HG02973 (cell line): Measurements from ENCODE around the gene HUWE1.

ENCODE experiments used
- ATAC-seq: cut with Tn5 transposase; IDR thresholded peaks from one replicate; pipeline ENCODE4 v1.9.1; 2021; ENCODE audit warnings: moderate library complexity; ENCODE audit not compliant: unreplicated experiment

The HUWE1 gene

DNA sequence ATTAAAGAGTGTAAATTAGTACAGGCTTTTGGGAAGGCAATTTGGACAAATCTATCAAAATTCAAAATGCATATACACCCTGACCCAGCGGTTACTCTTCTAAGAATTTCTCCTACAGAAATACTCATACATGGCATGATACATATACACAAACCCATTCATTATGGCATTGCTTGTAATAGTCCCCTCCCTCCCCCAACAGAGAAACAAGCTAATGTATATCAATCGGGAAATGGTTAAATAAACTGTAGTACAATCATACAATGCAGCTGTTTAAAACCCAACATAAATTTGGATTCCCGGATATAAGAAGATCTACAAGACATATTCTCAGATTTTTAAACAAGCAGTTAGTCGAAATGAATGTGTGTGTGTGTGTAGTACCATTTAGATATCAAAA is 808 bp downstream of the HUWE1 start:
- no peak for ATAC-seq

DNA sequence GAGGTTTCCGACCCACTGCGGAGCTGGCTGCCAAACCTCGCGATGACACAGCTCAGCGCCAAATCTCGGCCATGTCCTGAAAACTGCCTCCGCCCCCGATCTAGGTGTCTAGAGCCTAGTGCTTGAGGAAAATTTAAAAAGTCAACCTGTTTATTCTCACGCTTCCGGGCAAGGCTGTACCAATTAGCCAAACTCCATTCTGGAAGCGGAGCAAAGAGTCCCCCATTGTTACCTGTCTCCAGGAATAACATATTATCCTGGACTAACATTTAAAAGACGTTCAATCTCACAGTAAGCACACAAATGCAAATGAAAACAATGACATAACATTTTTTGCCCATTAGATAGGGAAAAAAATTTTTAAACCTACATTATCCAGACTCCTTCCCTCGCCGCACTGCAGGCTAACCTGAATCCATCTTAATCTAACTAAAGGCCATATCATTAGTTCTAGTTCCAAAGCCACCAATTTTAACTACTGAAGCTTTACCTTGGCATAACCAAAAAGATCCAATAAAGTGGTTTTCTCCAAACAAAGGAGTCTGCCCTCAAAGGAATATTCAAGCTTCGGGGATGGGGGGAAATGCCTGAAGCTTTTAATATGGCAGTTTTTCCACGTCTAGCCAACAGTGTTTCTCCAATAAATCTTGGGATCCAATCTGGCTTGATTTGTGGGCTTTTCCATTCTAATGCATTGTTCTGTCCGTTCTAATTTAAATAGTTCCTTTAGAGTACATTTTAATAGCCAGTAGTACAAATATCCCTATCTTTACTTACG is 1.9 kb downstream of the HUWE1 start:
- no peak for ATAC-seq

DNA sequence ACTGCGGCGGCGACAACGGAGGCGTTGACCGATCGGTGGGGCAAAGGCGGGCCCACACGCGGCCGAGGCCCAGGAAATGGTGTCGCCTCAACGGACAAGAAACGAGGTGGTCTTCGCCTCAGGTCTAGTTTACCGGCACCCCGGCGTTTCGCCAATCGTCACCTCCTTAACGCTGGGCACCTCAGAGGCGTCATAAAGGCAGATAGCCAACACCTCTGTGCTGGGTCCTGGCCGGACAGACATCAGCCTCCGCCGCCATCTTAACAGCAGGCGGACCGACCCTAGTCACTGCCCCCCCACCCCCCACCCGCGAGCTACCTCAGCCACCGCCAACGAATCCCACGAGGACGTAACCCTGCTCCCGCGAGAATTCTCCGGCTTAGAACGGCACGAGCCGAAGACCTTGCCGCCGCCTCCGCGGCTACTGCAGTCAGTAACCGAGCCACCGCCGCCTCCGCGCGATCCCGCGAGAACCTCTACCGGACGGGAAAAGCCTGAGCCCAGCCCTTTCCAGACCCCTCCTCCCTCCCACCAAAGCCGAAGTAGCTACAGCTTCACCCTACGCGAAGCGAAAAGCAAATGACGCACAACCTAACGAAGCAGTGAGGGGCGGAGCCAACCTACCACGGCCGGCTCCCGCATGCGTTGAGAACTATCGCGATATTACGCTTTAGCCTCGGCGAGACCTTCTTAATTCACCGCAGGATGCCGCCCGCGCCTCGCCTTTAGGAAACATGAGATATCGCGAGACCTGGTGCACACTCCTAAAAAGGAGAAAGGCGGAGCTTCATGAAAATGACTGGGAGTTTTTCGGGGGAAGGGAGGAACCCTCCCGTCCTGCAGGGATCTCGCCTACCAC is 2.7 kb downstream of the HUWE1 start:
- ATAC-seq, result peak; percentile 57

DNA sequence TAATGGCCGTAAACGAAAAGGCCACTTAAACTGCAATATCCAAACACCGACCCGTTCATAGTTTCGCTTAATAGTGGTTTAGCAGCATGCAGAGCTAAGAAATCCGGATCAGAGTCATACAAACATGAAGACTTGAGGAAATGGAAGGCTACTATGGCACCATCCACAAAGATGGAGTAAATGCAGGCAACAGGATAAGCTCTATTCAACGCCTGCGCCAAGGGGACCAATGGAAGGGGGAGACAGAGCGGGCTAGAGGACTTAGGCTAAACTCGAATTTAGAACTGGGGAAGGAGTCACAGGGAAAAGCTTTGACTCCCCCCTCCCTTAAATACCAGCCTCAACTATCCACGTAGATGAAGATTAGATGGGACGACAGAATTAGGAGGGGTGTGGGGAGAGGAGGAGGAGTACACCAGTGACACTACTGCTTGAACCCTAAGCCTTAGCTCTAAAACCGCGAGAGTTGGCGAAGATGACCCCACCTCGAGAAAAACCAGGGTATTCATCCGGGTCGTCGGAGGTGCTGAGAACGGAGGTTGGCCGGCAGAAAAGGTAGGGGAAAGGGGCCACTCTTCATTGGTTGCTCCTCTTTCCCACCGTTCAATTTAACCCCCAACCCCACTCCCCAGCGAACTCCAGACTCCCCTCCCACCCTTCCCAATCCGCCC is 3.5 kb downstream of the HUWE1 start:
- no peak for ATAC-seq

DNA sequence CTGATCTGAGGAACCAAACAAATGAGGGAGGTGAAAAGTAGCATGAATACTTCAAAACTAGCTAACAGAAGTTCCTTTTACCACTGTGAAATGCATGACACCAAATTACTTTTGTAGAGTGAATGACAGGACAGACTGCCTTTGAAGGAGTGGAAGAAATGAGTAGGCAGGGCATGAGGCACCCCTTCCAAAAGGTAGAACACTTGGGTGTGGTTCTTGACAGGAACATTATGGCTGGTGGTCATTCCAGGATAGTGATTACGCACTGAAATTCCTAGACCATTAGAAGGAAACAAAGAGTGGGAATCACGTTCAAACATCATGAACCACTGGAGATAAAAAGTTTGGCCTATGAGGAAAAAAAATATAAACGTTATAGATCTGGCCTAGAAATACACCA is 4.9 kb downstream of the HUWE1 start:
- ATAC-seq, result no peak

DNA sequence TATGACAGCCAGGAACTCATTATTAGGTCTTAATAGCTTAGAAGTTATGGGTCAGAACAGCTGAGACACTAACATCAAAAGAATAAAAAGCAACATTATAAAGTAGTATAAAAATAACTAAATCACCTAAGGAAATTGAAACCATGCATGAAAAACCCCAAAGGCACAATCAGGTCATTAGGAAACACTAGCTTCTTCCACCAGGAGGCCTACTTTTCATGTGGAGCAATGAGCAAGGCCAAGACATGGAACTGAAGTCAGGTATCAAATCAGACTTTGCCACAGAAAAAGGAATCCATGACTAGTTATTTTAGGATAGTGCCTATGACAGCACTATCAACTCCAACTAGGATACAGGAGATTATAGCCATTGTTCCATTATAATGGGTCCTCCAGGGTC is 7.9 kb downstream of the HUWE1 start:
- no peak for ATAC-seq

DNA sequence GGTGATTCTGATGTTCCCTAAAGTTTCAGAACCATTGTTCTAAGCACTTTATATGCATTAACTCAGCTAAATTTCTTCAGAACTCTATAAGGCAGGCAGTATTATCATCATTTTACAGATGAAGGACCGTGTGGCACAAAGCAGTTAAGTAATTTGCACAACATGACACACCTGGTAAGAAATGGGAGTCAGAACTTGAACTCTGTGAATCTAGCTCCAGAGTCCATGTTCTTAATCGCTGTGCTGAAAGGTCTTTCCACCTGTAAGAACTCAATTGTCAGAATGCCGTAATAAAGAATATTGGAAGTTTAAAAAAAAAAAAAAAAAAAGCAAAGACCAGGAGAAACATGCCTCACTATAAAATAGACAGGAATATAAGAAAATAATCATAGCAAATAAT is 9.2 kb downstream of the HUWE1 start:
- ATAC-seq, result no peak

DNA sequence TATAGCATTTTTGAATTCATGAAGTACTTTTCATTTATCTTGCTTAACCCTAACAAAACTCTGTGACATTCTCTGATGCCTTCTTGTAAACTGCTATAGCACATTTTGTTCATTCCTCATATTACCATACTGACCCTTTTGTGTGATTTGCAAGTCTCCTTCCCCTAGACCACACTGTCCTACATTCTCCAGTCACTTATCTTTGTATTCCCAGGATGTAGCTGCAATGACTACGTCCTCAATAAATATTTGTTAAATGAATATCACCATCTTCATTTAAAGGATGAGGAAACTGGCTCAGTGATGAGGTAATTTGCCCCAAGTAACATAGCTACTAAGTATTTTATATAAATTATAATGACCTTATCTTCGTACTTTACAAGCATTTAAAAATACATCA is 11.9 kb downstream of the HUWE1 start:
- ATAC-seq, result no peak

DNA sequence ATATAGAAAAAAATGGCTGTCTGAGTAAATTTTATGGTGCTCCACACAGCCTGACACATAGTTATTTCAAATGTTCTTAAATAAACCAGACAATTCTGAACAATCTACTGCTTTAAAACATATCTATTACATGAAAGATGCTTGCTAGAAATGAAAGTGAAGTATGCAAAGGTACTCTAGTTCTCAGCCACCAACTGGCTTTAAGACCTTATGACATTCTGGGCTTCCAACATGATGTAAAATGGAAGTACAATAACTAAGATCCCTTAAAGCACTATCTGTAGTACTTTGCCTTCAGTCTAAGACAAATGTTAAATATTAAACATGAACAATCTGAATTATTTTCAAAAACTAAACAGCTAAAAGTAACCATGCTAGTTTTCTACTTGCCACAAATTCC is 17.3 kb downstream of the HUWE1 start:
- no peak for ATAC-seq

DNA sequence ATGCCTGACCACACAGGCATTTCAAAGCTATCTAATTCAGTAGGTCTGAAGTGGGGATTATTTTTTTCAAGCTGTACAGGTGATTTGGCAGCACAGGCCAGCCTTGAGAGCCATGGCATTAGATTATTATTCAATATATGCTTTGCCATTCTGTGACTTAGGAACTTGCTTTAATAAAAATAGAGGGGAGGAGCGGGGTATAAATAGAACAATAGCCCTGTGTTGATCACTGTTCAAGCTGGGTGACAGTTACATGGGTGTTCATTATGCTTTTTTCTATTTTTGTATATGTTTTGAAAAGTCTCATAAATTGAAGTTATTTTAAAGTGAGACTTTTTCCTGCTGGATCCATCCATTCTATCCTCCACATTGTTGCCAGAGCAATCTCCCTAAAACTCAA is 20.3 kb downstream of the HUWE1 start:
- ATAC-seq, result no peak

DNA sequence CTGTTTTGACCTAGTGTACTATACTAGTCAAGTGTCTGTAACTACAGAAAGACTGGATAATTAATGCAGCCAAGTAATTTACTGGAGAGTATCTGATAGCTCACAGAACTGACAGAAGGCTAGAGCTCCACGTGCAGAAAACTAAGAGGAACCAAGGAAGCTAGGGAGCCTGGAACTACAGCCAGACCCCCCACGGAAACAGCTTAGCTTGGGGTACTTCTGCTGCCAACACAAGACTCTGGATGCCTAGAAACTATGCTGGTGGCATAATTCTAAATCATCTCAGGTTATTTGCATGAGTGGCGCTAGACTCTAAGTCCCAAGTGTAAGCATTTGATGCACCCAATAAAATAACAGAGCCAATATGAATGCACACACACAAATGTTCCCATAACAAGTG is 26.5 kb downstream of the HUWE1 start:
- ATAC-seq, result no peak

DNA sequence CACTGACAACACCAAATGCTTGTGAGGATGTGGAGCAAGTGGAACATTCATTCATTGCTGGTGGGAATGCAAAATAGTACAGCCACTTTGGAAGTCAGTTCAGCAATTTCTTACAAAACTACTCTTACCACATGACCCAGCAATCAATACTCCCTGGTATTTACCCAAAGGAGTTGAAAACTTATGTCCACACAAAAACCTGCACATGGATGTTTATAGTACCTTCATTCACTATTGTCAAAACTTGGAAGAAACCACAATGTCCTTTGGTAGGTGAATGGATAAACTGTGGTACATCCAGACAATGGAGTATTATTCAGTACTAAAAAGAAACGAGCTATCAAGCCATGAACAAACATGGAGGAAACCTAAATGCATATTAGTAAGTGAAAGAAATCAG is 27.5 kb downstream of the HUWE1 start:
- ATAC-seq, result no peak

DNA sequence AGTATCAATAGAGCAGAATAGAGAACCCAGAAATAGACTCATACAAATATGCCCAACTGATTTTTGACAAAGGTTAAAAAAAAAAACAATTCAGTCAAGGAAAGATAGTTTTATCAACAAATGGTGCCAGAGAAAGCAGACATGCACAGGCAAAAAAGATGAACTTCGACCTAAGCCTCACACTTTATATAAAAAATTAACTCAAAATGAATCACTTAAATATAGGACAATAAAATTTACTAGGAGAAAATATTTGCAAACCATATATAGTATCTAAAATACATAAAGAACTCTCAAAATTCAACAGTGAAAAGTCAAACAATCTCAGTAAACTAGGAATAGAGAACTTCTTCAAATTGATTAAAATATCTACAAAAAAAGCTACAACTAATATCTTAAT is 29.7 kb downstream of the HUWE1 start:
- no peak for ATAC-seq

DNA sequence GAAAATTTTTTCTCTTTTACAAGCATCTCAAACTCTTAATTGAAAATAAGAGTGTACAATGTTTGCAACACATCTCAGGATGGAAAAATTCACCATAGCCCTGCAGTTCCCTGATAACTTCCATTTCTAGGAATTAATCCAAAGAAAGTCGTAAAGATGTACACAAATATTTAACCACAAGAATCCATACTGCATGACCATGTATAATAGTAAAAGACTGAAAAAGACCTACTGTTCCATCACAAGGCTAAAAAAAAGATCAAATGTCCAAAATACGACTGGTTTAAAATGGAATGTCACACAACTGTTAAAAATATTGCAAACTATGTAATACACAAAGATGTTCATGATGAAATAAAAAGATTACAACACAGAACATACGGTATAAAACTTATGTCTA is 32.1 kb downstream of the HUWE1 start:
- no peak for ATAC-seq

DNA sequence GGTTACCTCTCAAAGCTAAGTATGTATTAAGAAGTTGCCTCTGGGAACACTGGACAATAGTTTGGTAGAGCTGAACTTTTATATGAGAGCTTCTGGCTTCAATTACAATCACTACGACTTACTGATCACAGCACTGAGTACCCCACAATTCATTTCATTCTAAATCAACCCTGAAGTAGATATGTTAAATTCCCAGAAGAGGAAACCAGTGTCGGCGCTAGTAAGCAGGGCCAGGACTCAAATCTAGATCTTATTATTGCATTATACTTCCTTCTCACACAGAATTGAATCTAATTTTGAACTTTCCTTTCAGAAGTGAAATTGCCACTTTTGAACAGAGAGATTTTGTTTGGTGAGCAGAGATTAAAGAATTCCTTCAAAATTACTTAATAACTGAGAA is 41.8 kb downstream of the HUWE1 start:
- no peak for ATAC-seq

DNA sequence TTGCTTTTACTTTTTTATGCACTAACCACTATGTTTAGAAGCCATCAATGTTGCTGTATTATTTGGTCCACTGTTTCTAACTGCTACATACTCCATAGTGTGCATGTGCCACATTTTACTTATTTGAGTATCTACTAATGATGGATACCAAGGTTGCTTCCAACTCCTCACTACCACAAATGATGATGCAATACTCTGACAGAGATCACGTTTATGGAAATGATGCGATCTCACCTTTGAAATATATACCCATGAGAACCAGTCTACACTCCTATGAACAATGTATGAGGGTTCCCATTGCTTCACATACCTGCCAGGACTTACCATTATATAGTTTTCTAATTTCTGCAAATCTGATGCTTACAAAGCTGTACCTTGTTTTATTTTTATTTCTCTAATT is 44.2 kb downstream of the HUWE1 start:
- no peak for ATAC-seq

DNA sequence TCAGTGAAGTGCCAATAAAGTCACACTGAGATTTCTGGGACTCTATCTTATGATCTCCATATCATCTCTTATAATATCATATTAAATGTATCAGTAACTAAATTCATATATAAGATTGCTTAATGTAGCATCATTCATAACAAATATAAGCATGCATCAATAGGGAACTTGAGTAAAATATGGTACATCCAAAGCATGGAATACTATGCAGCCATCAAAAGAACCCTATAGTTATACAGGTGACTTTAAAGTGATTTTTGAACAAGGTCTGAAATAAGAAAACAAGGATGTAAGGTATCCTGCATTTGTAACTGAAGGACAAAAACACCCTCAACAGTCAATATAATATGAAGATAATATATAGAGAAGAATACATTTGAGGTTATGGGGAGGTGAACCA is 47.3 kb downstream of the HUWE1 start:
- no peak for ATAC-seq

DNA sequence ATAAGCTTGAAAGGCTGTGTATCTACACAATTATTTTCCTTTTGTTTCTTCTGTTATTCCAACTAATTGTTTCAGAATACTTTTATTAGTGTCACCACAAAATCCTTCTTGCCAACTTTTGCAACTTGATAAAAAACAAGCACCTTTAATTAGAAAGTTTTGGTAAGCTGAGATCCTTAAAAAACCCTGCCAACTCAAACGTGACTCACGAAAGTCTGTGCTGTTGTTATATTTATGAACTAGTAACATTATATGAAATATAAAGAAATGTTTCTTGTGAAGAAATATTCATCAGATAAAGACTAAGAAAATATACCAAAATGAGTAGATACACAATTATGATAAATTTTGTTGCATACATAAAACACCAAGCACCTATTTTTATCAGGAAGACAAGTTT is 49.0 kb downstream of the HUWE1 start:
- ATAC-seq, result no peak

DNA sequence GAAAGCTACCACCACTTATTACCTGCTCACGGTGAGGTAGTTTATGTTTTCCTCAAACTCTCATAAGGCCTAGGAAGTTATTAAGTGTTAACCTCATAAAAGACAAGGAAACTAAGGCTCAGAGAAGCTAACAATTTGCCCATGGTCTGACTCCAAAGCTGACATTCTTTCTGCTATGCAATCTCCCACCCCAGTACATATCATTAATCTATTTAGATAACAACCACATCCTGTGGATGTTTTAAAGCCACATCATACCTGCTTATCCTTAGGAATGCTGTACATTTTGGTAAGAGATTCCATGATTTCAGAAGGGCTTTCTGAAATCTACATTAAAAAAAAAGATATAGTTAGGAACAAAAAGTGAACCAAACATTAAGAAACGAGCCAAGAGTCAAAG is 55.4 kb downstream of the HUWE1 start:
- no peak for ATAC-seq

DNA sequence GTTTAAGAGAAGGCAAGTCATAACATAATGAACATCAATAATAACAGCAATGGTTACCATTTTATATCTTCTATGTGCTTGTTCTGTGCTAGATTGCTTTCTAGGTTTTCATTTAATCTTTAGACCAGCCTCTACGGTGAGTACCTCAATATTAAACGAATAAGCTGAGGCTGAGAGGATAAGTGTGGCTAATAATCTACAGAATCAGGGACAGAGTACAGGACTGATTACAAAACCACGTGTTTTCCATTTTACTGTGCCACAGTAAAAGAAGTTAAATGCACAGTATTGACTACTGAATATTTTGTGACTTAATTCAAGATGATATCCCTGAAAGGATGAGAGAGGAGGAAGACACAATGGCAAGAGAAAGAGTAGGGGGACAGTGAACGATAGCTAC is 56.3 kb downstream of the HUWE1 start:
- no peak for ATAC-seq

DNA sequence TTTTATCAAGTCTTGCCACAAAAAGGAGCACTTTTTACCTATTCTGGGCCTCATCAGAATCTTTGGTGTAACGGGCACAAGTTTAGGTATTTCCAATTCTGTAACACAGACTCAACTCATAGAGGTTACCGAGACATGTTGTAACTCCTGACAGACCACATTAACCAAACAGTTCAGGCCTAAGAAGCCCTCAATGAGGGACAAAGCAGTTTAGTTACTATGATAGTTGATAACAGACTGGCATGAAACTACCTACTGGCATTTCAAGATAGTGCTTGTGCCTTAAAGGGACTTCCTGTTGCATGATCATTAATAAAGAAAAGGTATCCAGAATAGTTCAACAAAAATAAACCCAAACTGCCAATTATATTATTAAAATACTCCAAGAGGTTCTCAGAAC is 64.1 kb downstream of the HUWE1 start:
- no peak for ATAC-seq

DNA sequence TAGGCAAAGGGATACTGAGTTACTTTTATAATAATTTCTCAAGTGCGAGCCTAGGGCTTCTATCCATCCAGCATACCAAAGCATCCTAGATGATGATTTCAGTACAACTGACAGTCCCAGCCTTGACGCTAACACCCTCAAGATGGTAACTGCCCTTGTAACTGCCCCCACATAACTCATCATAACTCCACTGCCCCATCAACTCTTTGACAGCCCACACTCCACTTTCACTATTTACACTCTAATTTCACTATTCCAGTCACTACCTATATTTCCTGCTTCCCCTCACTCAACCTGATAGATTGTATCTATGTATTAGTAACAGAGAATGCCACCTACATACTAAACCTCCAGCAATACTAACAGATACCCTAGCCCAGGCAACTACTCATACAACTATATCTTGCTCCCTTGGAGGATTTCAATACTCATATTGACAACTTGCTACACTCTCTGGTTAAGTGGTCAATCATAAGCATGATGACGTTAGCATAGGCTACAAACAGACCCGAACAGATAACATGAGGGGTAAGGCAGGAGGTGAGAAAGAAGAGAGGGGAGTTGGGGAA is 65.0 kb downstream of the HUWE1 start:
- no peak for ATAC-seq
